Measurements from ENCODE around the gene PPP2R1B. TPM values are rescaled to one million over a fixed set of nuclear protein-coding genes. Genes with fewer than 3 reads are reported as not detected.

Gene PPP2R1B
- total RNA-seq, 4 donors from 2014 or later = 30.9 to 139 (median 78.8) TPM

DNA sequence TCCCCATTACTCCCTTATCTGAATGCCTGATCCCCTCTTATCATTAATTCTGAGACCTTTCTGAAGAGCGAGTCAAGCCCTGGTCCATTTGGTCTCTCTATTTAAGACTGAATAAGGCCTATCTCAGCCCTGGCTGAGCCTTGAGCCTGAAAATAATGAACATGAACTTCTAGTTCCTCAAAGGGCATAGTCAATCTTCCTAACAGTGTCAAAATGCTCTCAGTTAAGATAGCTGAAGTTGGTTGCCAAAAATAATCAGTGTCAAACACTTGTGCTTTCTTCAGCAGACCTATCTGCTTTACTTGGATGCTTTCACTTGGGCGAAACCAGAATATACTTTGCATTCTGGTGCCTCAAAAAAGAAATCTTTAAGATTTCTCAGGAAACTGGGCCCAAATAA, 42.6 kb upstream of the PPP2R1B start:
- TF ChIP-seq, protein P1, sequence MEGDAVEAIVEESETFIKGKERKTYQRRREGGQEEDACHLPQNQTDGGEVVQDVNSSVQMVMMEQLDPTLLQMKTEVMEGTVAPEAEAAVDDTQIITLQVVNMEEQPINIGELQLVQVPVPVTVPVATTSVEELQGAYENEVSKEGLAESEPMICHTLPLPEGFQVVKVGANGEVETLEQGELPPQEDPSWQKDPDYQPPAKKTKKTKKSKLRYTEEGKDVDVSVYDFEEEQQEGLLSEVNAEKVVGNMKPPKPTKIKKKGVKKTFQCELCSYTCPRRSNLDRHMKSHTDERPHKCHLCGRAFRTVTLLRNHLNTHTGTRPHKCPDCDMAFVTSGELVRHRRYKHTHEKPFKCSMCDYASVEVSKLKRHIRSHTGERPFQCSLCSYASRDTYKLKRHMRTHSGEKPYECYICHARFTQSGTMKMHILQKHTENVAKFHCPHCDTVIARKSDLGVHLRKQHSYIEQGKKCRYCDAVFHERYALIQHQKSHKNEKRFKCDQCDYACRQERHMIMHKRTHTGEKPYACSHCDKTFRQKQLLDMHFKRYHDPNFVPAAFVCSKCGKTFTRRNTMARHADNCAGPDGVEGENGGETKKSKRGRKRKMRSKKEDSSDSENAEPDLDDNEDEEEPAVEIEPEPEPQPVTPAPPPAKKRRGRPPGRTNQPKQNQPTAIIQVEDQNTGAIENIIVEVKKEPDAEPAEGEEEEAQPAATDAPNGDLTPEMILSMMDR (IDR thresholded peaks at IDR 0.05) = no peak
- no peak for ATAC-seq (ENCODE audit: low FRiP score)
- no peak for DNase-seq (ENCODE audit: low spot score)

- no peak for ATAC-seq (ENCODE audit: low FRiP score)
- TF ChIP-seq, protein P1 (IDR thresholded peaks at IDR 0.05) = no peak
- DNase-seq (ENCODE audit: low spot score) = no peak
These were observed 41.9 kb upstream of the PPP2R1B start for GRCh38 chr11:111808063-111808588.

DNA sequence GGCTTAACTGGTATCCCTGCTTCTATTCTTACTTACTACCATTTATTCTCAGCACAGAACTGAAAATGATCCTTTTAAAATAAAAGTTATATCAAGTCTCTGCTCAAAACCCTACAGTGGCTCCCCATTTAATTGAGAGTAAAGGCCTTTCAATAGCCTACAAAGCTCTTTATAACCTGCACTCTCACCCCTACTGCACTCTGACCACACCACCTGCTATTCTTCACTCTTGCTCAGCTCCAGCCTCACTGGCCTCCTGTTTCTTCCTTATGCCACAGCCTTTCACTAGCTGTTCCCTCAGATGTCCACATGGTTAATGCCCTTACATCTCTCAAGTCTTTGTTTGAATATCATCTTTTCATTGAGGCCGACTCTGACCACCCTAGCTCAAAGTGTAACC, 40.9 kb upstream of the PPP2R1B start:
- TF ChIP-seq, protein P1 (IDR thresholded peaks at IDR 0.05) = no peak
- DNase-seq (ENCODE audit: low spot score) (no peak), ATAC-seq (ENCODE audit: low FRiP score) (no peak)

- TF ChIP-seq, protein P1 (IDR thresholded peaks at IDR 0.05) = no peak
- no peak for ATAC-seq (ENCODE audit: low FRiP score)
- no peak for DNase-seq (ENCODE audit: low spot score)
These were observed 34.9 kb upstream of the PPP2R1B start for GRCh38 chr11:111801135-111801534.

- DNase-seq (ENCODE audit: low spot score) (no peak), ATAC-seq (ENCODE audit: low FRiP score) (no peak)
- TF ChIP-seq, protein P1 (IDR thresholded peaks at IDR 0.05) = no peak
These were observed 32.1 kb upstream of the PPP2R1B start for GRCh38 chr11:111798279-111798678.

DNA sequence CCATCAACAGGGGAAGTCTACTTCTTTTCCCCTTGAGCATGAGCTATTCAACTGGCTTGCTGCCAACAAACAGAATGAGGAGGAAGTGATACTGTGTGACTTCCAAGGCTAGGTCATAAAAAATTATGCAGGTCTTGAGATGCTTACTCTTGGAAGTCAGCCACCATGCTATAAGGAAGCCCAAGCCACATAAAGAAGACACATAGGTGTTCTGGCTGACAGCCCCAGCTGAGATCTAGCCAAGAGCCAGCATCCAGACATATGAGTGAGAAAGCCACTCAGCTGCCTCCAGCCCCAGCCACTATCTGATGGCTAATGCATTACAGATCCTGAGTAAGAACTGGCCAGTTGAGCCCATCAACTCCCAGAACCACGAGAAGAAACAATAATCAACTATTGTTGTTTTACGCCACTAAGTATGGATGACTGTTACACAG, 31.0 kb upstream of the PPP2R1B start:
- no peak for ATAC-seq (ENCODE audit: low FRiP score)
- TF ChIP-seq, protein P1 (IDR thresholded peaks at IDR 0.05) = no peak

GRCh38 chr11:111796696-111797095, 30.5 kb upstream of the PPP2R1B start:
- TF ChIP-seq, protein P1 (IDR thresholded peaks at IDR 0.05) = no peak
- no peak for ATAC-seq (ENCODE audit: low FRiP score)
- DNase-seq (ENCODE audit: low spot score) = no peak

More for the DNA sequence above, 31.0 kb upstream of the PPP2R1B start:
- no peak for DNase-seq (ENCODE audit: low spot score)
